SJSA1 (cell line): Measurements from ENCODE around the gene GRID1. TPM values are rescaled to one million over a fixed set of nuclear protein-coding genes. Genes with fewer than 3 reads are reported as not detected.

Experiments
- DNase-seq, 2 experiments: peaks; one replicate each; pipeline ENCODE4 v3.0.0-alpha.2; 2015 to 2020; ENCODE audit warnings: low spot score in 2 of 2, low read depth in 1 of 2
- H3K27ac ChIP-seq: fragments of 250-450 bp; sonication (Bioruptor Pico); 2 replicates; pipeline ENCODE4 v1.5.1; 2020; ENCODE audit warnings: mild to moderate bottlenecking, moderate library complexity
- H3K27me3 ChIP-seq: fragments of 250-450 bp; sonication (Bioruptor Pico); replicated peaks from 2 replicates; pipeline ENCODE4 v1.5.1; 2020; ENCODE audit warnings: mild to moderate bottlenecking, moderate library complexity
- H3K36me3 ChIP-seq: fragments of 250-450 bp; sonication (Bioruptor Pico); 2 replicates; pipeline ENCODE4 v1.5.1; 2020; ENCODE audit warnings: mild to moderate bottlenecking
- H3K4me1 ChIP-seq: fragments of 250-450 bp; sonication (Bioruptor Pico); replicated peaks from 2 replicates; pipeline ENCODE4 v1.6.1; 2021; ENCODE audit warnings: mild to moderate bottlenecking
- H3K4me3 ChIP-seq: fragments of 250-450 bp; sonication (Bioruptor Pico); 2 replicates; pipeline ENCODE4 v1.5.1; 2020; ENCODE audit warnings: mild to moderate bottlenecking
- H3K9me3 ChIP-seq: fragments of 250-450 bp; sonication (Bioruptor Pico); replicated peaks from 2 replicates; pipeline ENCODE4 v1.5.1; 2020; ENCODE audit warnings: mild to moderate bottlenecking
- total RNA-seq: library from RNA; depleted of rRNA; stranded (reverse); fragments of >200 nt; shearing (Covaris generic); gene quantifications from 2 replicates; pipeline ENCODE4 v1.2.3, GENCODE V29; 2014

GRID1 gene
- total RNA-seq, 1 experiment from 2014 or later = 0.05 TPM

DNA sequence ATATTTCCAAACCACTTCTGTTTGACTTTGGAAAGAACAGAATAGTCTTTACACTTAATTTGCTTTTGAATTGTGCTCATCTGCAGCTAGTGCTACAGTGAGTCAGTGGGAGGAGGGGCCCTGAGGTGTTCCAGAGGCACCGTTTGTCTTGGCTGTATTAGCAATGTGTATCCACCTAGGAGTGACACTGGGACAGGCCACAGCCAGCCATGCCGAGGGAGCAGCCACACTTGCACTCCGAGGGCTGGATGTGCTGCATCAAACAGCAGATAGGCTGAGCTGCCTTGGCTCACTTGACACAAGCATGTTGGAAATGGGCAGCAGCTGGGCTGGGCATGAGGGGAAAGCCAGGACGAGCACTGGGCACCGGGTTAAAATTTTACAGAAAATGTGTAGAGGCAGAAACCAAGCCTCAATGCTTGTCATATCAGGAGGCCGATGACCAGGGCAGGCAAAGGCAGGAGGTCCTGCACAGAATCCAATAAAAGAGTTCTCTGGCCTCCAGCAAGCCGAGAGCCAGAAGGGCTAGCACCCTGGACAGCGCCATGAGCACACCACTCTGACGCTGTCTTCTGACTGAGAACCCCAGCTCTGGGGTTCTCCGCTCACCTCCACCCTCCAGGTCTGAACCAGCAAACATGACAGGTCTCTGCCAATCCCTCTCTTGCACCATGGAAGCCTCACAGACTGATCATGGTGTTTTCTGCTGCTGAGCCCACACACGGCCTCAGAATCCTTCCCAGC is 163.3 kb downstream of the GRID1 start:
- Histone ChIP-seq H3K9me3 (no peaks in the 10 kb centered on the region), H3K36me3 (no peaks in the 10 kb centered on the region), H3K27me3 (no peaks in the 10 kb centered on the region), H3K4me3 (no peak overlapping the region), H3K27ac (no peak overlapping the region), H3K4me1 (no peaks in the 10 kb centered on the region)
- DNase-seq = no peak

- H3K27me3 ChIP-seq = no peaks in the 10 kb centered on the region
- no peaks in the 10 kb centered on the region for H3K9me3 ChIP-seq
- no peak overlapping the region for H3K4me3 ChIP-seq
- H3K4me1 ChIP-seq = no peaks in the 10 kb centered on the region
- no peak for DNase-seq
- no peak overlapping the region for H3K27ac ChIP-seq
- H3K36me3 ChIP-seq = no peaks in the 10 kb centered on the region
These were observed 164.3 kb downstream of the GRID1 start for GRCh38 chr10:86202226-86202735.

- Histone ChIP-seq H3K4me3 (no peak overlapping the region), H3K27me3 (no peaks in the 10 kb centered on the region), H3K27ac (no peak overlapping the region), H3K36me3 (no peaks in the 10 kb centered on the region), H3K4me1 (no peaks in the 10 kb centered on the region), H3K9me3 (no peaks in the 10 kb centered on the region)
- no peak for DNase-seq
These were observed 165.7 kb downstream of the GRID1 start for GRCh38 chr10:86200867-86201266.

DNA sequence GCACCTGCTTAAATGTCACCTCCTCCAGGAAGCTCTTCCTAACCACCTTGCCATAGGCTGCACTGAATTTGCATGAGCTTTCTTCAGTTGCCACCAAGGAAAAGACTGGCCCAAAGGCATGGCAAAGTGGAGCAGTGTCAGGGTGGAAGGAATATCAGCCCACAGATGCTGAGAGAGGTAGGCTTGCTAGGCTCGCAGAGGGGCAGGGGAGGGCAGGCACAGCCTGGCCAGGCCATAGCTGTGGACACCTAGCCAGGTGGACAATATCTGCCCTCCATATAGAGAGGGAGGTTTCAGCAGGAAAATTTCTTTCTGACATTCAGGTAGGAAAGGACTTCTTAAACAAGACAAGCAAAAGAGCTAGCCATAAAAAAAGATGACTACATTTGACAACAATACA is 166.3 kb downstream of the GRID1 start:
- H3K36me3 ChIP-seq = no peaks in the 10 kb centered on the region
- H3K4me1 ChIP-seq = no peaks in the 10 kb centered on the region
- no peak overlapping the region for H3K4me3 ChIP-seq
- no peaks in the 10 kb centered on the region for H3K27me3 ChIP-seq
- DNase-seq = no peak
- H3K9me3 ChIP-seq = no peaks in the 10 kb centered on the region
- H3K27ac ChIP-seq = no peak overlapping the region

DNA sequence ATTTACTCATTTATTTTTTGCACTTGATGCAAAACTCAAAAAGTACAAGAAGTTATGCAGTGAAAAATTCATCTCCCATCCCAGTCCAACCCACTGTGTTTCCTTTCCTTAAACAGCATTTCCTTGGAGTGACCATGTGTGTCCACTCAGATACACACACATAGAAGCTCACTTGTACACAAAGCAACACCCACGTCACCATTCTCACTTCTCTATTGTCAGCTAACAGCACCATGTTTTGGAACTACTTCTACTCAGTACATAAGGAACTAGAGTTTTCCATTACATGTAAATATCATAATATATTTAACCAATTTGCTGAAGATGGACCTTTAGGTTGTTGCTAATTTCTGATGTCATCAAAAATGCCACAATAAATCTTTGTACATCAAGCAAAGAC is 167.6 kb downstream of the GRID1 start:
- Histone ChIP-seq H3K27me3 (no peaks in the 10 kb centered on the region), H3K36me3 (no peaks in the 10 kb centered on the region), H3K4me1 (no peaks in the 10 kb centered on the region), H3K27ac (no peak overlapping the region), H3K4me3 (no peak overlapping the region), H3K9me3 (no peaks in the 10 kb centered on the region)
- DNase-seq = no peak

- Histone ChIP-seq H3K4me1 (no peaks in the 10 kb centered on the region), H3K27ac (no peak overlapping the region), H3K36me3 (no peaks in the 10 kb centered on the region), H3K9me3 (no peaks in the 10 kb centered on the region), H3K27me3 (no peaks in the 10 kb centered on the region), H3K4me3 (no peak overlapping the region)
- peak in 1 of 2 experiments; percentile 12 for DNase-seq
These were observed 168.3 kb downstream of the GRID1 start for GRCh38 chr10:86198271-86198670.

- peak in 1 of 2 experiments; percentile 30 for DNase-seq
- Histone ChIP-seq H3K9me3 (no peaks in the 10 kb centered on the region), H3K36me3 (no peaks in the 10 kb centered on the region), H3K27ac (no peak overlapping the region), H3K27me3 (no peaks in the 10 kb centered on the region), H3K4me3 (no peak overlapping the region), H3K4me1 (no peaks in the 10 kb centered on the region)
These were observed 169.3 kb downstream of the GRID1 start for GRCh38 chr10:86197166-86197790.

GRCh38 chr10:86195521-86196157 is 171.0 kb downstream of the GRID1 start:
- no peaks in the 10 kb centered on the region for H3K4me1 ChIP-seq
- no peak overlapping the region for H3K27ac ChIP-seq
- no peaks in the 10 kb centered on the region for H3K27me3 ChIP-seq
- no peak overlapping the region for H3K4me3 ChIP-seq
- no peaks in the 10 kb centered on the region for H3K9me3 ChIP-seq
- DNase-seq = peak in 1 of 2 experiments; percentile 34
- H3K36me3 ChIP-seq = no peaks in the 10 kb centered on the region

- no peaks in the 10 kb centered on the region for H3K36me3 ChIP-seq
- no peaks in the 10 kb centered on the region for H3K27me3 ChIP-seq
- DNase-seq = peak in 1 of 2 experiments; percentile 26
- no peak overlapping the region for H3K4me3 ChIP-seq
- no peaks in the 10 kb centered on the region for H3K9me3 ChIP-seq
- no peak overlapping the region for H3K27ac ChIP-seq
- no peaks in the 10 kb centered on the region for H3K4me1 ChIP-seq
These were observed 171.9 kb downstream of the GRID1 start for GRCh38 chr10:86194684-86195083.

- no peaks in the 10 kb centered on the region for H3K4me1 ChIP-seq
- no peaks in the 10 kb centered on the region for H3K27me3 ChIP-seq
- H3K27ac ChIP-seq = no peak overlapping the region
- no peak overlapping the region for H3K4me3 ChIP-seq
- H3K36me3 ChIP-seq = no peaks in the 10 kb centered on the region
- no peaks in the 10 kb centered on the region for H3K9me3 ChIP-seq
- no peak for DNase-seq
These were observed 172.8 kb downstream of the GRID1 start for GRCh38 chr10:86193841-86194240.

DNA sequence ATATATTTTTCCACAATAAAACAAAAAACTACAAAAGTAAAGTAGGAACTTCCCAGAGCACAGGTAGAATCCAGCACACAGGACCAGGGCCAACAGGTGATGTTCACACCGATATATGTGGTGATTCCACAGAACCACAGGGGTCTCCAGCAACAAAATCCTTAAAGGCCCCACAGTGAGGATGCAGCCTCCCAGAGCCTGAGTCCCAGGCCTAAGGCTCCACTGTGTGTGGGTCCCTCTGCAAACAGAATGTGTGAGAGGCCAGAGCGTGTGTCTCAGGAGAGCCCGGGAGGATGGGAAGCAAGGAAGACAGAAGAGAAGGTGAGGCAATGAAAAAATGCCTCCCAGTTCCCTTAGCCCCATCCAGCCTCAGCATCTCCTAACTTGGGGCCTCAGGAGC is 173.9 kb downstream of the GRID1 start:
- Histone ChIP-seq H3K27me3 (no peaks in the 10 kb centered on the region), H3K36me3 (no peaks in the 10 kb centered on the region), H3K4me3 (no peak overlapping the region), H3K4me1 (no peaks in the 10 kb centered on the region), H3K9me3 (no peaks in the 10 kb centered on the region), H3K27ac (no peak overlapping the region)
- no peak for DNase-seq

GRCh38 chr10:86192147-86192546 is 174.4 kb downstream of the GRID1 start:
- H3K27ac ChIP-seq = no peak overlapping the region
- no peak overlapping the region for H3K4me3 ChIP-seq
- H3K9me3 ChIP-seq = no peaks in the 10 kb centered on the region
- no peak for DNase-seq
- H3K4me1 ChIP-seq = no peaks in the 10 kb centered on the region
- H3K27me3 ChIP-seq = no peaks in the 10 kb centered on the region
- H3K36me3 ChIP-seq = no peaks in the 10 kb centered on the region

DNA sequence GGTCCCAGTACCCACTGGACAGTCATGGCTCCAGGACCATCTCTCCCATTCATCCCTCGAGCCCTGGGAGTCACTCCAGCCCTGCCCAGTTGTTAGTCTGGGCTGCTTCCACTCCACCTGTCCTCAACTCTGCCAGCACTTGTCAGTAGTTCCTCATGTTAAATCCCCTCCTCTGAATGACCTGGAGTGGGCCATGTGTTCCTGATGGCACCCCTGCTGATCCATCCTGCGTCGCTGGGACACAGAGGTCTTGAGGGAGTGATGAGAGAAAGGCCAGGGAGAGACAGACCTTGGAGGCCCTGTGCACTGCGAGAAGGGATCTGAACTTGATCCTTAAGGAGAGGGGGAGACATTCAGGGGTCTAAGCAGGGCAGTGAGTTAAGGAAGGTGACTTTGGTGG is 174.9 kb downstream of the GRID1 start:
- peak in 1 of 2 experiments; percentile 25 for DNase-seq
- no peaks in the 10 kb centered on the region for H3K9me3 ChIP-seq
- no peaks in the 10 kb centered on the region for H3K27me3 ChIP-seq
- H3K36me3 ChIP-seq = no peaks in the 10 kb centered on the region
- H3K4me1 ChIP-seq = no peaks in the 10 kb centered on the region
- H3K4me3 ChIP-seq = no peak overlapping the region
- H3K27ac ChIP-seq = no peak overlapping the region

- H3K27me3 ChIP-seq = no peaks in the 10 kb centered on the region
- H3K9me3 ChIP-seq = no peaks in the 10 kb centered on the region
- no peaks in the 10 kb centered on the region for H3K36me3 ChIP-seq
- DNase-seq = no peak
- no peaks in the 10 kb centered on the region for H3K4me1 ChIP-seq
- no peak overlapping the region for H3K27ac ChIP-seq
- H3K4me3 ChIP-seq = no peak overlapping the region
These were observed 175.4 kb downstream of the GRID1 start for GRCh38 chr10:86191166-86191565.
